Hepatocyte (in vitro differentiated cells): ENCODE data around the gene FRY.

Experiments
- CTCF ChIP-seq: fragments of 200-600 bp; sonication (generic); IDR thresholded peaks from 2 replicates; pipeline ENCODE4 v1.5.1; 2016; ENCODE audit warnings: antibody characterized with exemption, mild to moderate bottlenecking; ENCODE audit not compliant: poor library complexity
- EZH2 ChIP-seq: fragments of 200-600 bp; sonication (generic); IDR thresholded peaks from 2 replicates; pipeline ENCODE4 v1.6.1; 2016; ENCODE audit warnings: antibody characterized with exemption, mild to moderate bottlenecking, borderline replicate concordance

- no peak for TF ChIP-seq CTCF
- TF ChIP-seq EZH2: no peak
Observed at GRCh38 chr13:32002873-32003272, 28.7 kb upstream of the FRY start.
